Left colon (tissue), 2 donors: ENCODE results near the gene FOXD4L1. TPM values are rescaled to one million over a fixed set of nuclear protein-coding genes. Genes with fewer than 3 reads are reported as not detected.
"Not testable (repeated sequence)": the region's sequence is repeated elsewhere in the genome, so short reads cannot be mapped to it uniquely, and the experiment has no call there.

ENCODE experiments used
- ATAC-seq: fragments of 200-7000 bp; cut with Tn5 transposase; one replicate; pipeline ENCODE4 v1.9.1; 2020; ENCODE audit warnings: mild to moderate bottlenecking, moderate library complexity
- DNase-seq, 2 donors: peaks; one replicate each; pipeline ENCODE4 v3.0.0-alpha.2; 2020
- intact Hi-C, 2 donors: fragments of 100-400 bp; cut with DNase I in 1 of 2; cut with micrococcal nuclease in 1 of 2; formaldehyde crosslinking; loops; one replicate each; pipeline versions ENCODE4 v1.11.2 to v1.14.0; 2022; cut with DNase I, micrococcal nuclease
- total RNA-seq, 2 donors: library from RNA; stranded (reverse); fragmentation: NEBNext Ultra II Directional; extraction: Animal tissue kit (Norgen Biotek cat#: 25700); gene quantifications; one replicate each; pipeline ENCODE4 v1.2.1, GENCODE V29; 2021
- donor health status: DM: no; HTN: no; CAD: no.
- donor health status: DM: yes; HTN: yes; CAD: no.

The FOXD4L1 gene
- total RNA-seq, 2 donors from 2014 or later: 0.20 to 0.27 TPM

- DNase-seq, ATAC-seq, intact Hi-C loops: not testable (repeated sequence)
Measured at GRCh38 chr2:113517025-113517424, 18.6 kb downstream of the FOXD4L1 start.

- DNase-seq, intact Hi-C loops, ATAC-seq: not testable (repeated sequence)
Measured at GRCh38 chr2:113520837-113521236, 22.4 kb downstream of the FOXD4L1 start.

- DNase-seq, ATAC-seq, intact Hi-C loops: not testable (repeated sequence)
Measured at GRCh38 chr2:113521492-113521891, 23.0 kb downstream of the FOXD4L1 start.

- ATAC-seq, intact Hi-C loops, DNase-seq: not testable (repeated sequence)
Measured at GRCh38 chr2:113524986-113525385, 26.5 kb downstream of the FOXD4L1 start.

- intact Hi-C loops, DNase-seq: not testable (repeated sequence)
- ATAC-seq: peak; percentile 83
Measured at GRCh38 chr2:113527350-113528045, 29.0 kb downstream of the FOXD4L1 start.

GRCh38 chr2:113528126-113528525 is 29.7 kb downstream of the FOXD4L1 start:
- intact Hi-C loops, DNase-seq, ATAC-seq: not testable (repeated sequence)

GRCh38 chr2:113528904-113529303 is 30.4 kb downstream of the FOXD4L1 start:
- intact Hi-C loops, ATAC-seq, DNase-seq: not testable (repeated sequence)

GRCh38 chr2:113532991-113533390 is 34.5 kb downstream of the FOXD4L1 start:
- ATAC-seq, DNase-seq, intact Hi-C loops: not testable (repeated sequence)

GRCh38 chr2:113536573-113536972 is 38.1 kb downstream of the FOXD4L1 start:
- intact Hi-C loops, DNase-seq, ATAC-seq: not testable (repeated sequence)

GRCh38 chr2:113540834-113541203 is 42.4 kb downstream of the FOXD4L1 start:
- intact Hi-C loops, DNase-seq: not testable (repeated sequence)
- ATAC-seq: peak; percentile 21

- peak; percentile 73 for ATAC-seq
- intact Hi-C loops: not testable (repeated sequence)
Measured at GRCh38 chr2:113541204-113541975, 42.9 kb downstream of the FOXD4L1 start.

GRCh38 chr2:113541976-113542485 is 43.6 kb downstream of the FOXD4L1 start:
- peak; percentile 60 for ATAC-seq
- intact Hi-C loops: not testable (repeated sequence)
- peak in 1 of 2 donors; percentile 4 for DNase-seq

More at GRCh38 chr2:113541204-113541975, 42.9 kb downstream of the FOXD4L1 start:
- DNase-seq: peak; percentile 25 to 31

- intact Hi-C loops, ATAC-seq: not testable (repeated sequence)
- peak in 1 of 2 donors; percentile 11 for DNase-seq
Measured at GRCh38 chr2:113542529-113542928, 44.1 kb downstream of the FOXD4L1 start.

Other genes with a start within 250 kb of the FOXD4L1 start
- gene PAX8, start 219.7 kb upstream of the FOXD4L1 start, total RNA-seq: 10 to 100 TPM in 1 of 2 donors, 1 to 10 TPM in 1; 1.3 to 13.2 TPM
- 10 to 100 TPM; 24.7 to 29.4 TPM for gene ZNG1B, start 61.0 kb upstream of the FOXD4L1 start, total RNA-seq
- gene RABL2A, start 128.6 kb downstream of the FOXD4L1 start, total RNA-seq: 10 to 100 TPM; 17.6 to 19.0 TPM